Measurements from ENCODE around the gene PJVK. TPM values are rescaled to one million over a fixed set of nuclear protein-coding genes. Genes with fewer than 3 reads are reported as not detected.

The PJVK gene
- polyA plus RNA-seq, 3 donors = 1.4 TPM; not detected in 2

GRCh38 chr2:178418426-178418825, 32.8 kb upstream of the PJVK start:
- no peak overlapping the region for H3K4me2 ChIP-seq (replicated peaks; ENCODE audit: extremely low read depth, low read length, poor library complexity, severe bottlenecking)

GRCh38 chr2:178419123-178419522, 32.1 kb upstream of the PJVK start:
- H3K9me3 Mint-ChIP-seq = peaks cover 0 to 9% (median 3%) of the 10 kb centered on the region in 7 donors
- no peak overlapping the region for H3K4me3 Mint-ChIP-seq
- H3K79me2 ChIP-seq (ENCODE audit: insufficient read depth, low read length) = peaks cover 34% of the 10 kb centered on the region

More at GRCh38 chr2:178418426-178418825, 32.8 kb upstream of the PJVK start:
- Histone ChIP-seq H3K9me3 (replicated peaks in 1 of 2; ENCODE audit: control insufficient read depth in 1 of 2, insufficient read depth in 1 of 2, low read length in 2 of 2) (no peaks in the 10 kb centered on the region), H4K20me1 (ENCODE audit: insufficient read depth, low read length) (no peaks in the 10 kb centered on the region), H3K4me3 (replicated peaks in 1 of 3; ENCODE audit: low read depth in 2 of 3, low read length in 3 of 3) (no peak overlapping the region), H3K36me3 (replicated peaks in 1 of 2; ENCODE audit: control insufficient read depth in 1 of 2, insufficient read depth in 2 of 2, low read length in 2 of 2) (peaks cover 0 to 7% of the 10 kb centered on the region in 2 donors), H3K27ac (ENCODE audit: low read depth in 1 of 2, low read length in 2 of 2) (no peak overlapping the region), H3K4me1 (ENCODE audit: control insufficient read depth in 1 of 2, insufficient read depth in 2 of 2, low read length in 2 of 2) (peaks cover 8 to 22% of the 10 kb centered on the region in 2 donors), H3K79me2 (ENCODE audit: insufficient read depth, low read length) (peaks cover 29% of the 10 kb centered on the region), H2AFZ (ENCODE audit: insufficient read depth, low read depth, low read length, poor library complexity, severe bottlenecking) (no peak overlapping the region), H3K9ac (ENCODE audit: insufficient read depth, low read length, poor library complexity, severe bottlenecking) (no peak overlapping the region), H3K27me3 (ENCODE audit: control insufficient read depth in 2 of 2, insufficient read depth in 2 of 2, low read length in 2 of 2) (no peaks in the 10 kb centered on the region)
- Mint-ChIP-seq H3K4me3 (no peak overlapping the region), H3K27ac (no peak overlapping the region), H3K36me3 (peaks cover 5 to 8% of the 10 kb centered on the region in 2 donors), H3K4me1 (peaks cover 26% of the 10 kb centered on the region), H3K27me3 (ENCODE audit: low read depth in 3 of 3) (no peaks in the 10 kb centered on the region), H3K9me3 (peaks cover 0 to 4% (median 3%) of the 10 kb centered on the region in 7 donors)
- WGBS (ENCODE audit: insufficient coverage) = no CpG with 5 or more reads among the region's 1 CpG
- TF ChIP-seq CTCF (IDR thresholded peaks at IDR 0.05) = no peak
- DNase-seq = peak in 1 of 3 donors; percentile 15
- intact Hi-C loops (cut with micrococcal nuclease) = no loop called here

More at GRCh38 chr2:178419123-178419522, 32.1 kb upstream of the PJVK start:
- no peak overlapping the region for H3K27ac ChIP-seq (ENCODE audit: low read depth in 1 of 2, low read length in 2 of 2)
- peaks cover 0 to 7% of the 10 kb centered on the region in 2 donors for H3K36me3 ChIP-seq (replicated peaks in 1 of 2; ENCODE audit: control insufficient read depth in 1 of 2, insufficient read depth in 2 of 2, low read length in 2 of 2)
- intact Hi-C loops (cut with micrococcal nuclease) = no loop called here
- no peak overlapping the region for H3K4me2 ChIP-seq (replicated peaks; ENCODE audit: extremely low read depth, low read length, poor library complexity, severe bottlenecking)
- Mint-ChIP-seq H3K27me3 (ENCODE audit: low read depth in 3 of 3) (no peaks in the 10 kb centered on the region), H3K36me3 (peaks cover 5 to 12% of the 10 kb centered on the region in 2 donors), H3K27ac (no peak overlapping the region), H3K4me1 (peaks cover 25% of the 10 kb centered on the region)
- no peak for DNase-seq
- H3K4me1 ChIP-seq (ENCODE audit: control insufficient read depth in 1 of 2, insufficient read depth in 2 of 2, low read length in 2 of 2) = peaks cover 8 to 19% of the 10 kb centered on the region in 2 donors
- H3K4me3 ChIP-seq (replicated peaks in 1 of 3; ENCODE audit: low read depth in 2 of 3, low read length in 3 of 3) = no peak overlapping the region
- no peaks in the 10 kb centered on the region for H3K9me3 ChIP-seq (replicated peaks in 1 of 2; ENCODE audit: control insufficient read depth in 1 of 2, insufficient read depth in 1 of 2, low read length in 2 of 2)
- H3K9ac ChIP-seq (ENCODE audit: insufficient read depth, low read length, poor library complexity, severe bottlenecking) = no peak overlapping the region
- peak; percentile 23 for TF ChIP-seq CTCF (IDR thresholded peaks at IDR 0.05)
- H2AFZ ChIP-seq (ENCODE audit: insufficient read depth, low read depth, low read length, poor library complexity, severe bottlenecking) = no peak overlapping the region
- no CpG with 5 or more reads among the region's 1 CpG for WGBS (ENCODE audit: insufficient coverage)
- H3K27me3 ChIP-seq (ENCODE audit: control insufficient read depth in 2 of 2, insufficient read depth in 2 of 2, low read length in 2 of 2) = no peaks in the 10 kb centered on the region
- no peaks in the 10 kb centered on the region for H4K20me1 ChIP-seq (ENCODE audit: insufficient read depth, low read length)
